ENCODE data around the gene LAMB4.

Gene LAMB4

GRCh38 chr7:107982042-107982840 lies 147.9 kb downstream of the LAMB4 start:
- TF ChIP-seq CTCF (IDR thresholded peaks at IDR 0.05; ENCODE audit: low read depth, low read length, missing control alignments) = no peak
- H3K4me3 ChIP-seq (ENCODE audit: low read depth, low read length) = no peak overlapping the region
- DNase-seq (ENCODE audit: low read depth) = no peak

GRCh38 chr7:107981466-107981865 lies 148.7 kb downstream of the LAMB4 start:
- DNase-seq (ENCODE audit: low read depth) = no peak

GRCh38 chr7:107980671-107981190 lies 149.4 kb downstream of the LAMB4 start:
- DNase-seq (ENCODE audit: low read depth) = no peak
- no peak for TF ChIP-seq CTCF (IDR thresholded peaks at IDR 0.05; ENCODE audit: low read depth, low read length, missing control alignments)
- H3K4me3 ChIP-seq (ENCODE audit: low read depth, low read length) = no peak overlapping the region

More at GRCh38 chr7:107981466-107981865, 148.7 kb downstream of the LAMB4 start:
- TF ChIP-seq CTCF (IDR thresholded peaks at IDR 0.05; ENCODE audit: low read depth, low read length, missing control alignments) = no peak
- H3K4me3 ChIP-seq (ENCODE audit: low read depth, low read length) = no peak overlapping the region

GRCh38 chr7:107980171-107980570 lies 150.0 kb downstream of the LAMB4 start:
- DNase-seq (ENCODE audit: low read depth) = no peak
- TF ChIP-seq CTCF (IDR thresholded peaks at IDR 0.05; ENCODE audit: low read depth, low read length, missing control alignments) = no peak
- no peak overlapping the region for H3K4me3 ChIP-seq (ENCODE audit: low read depth, low read length)

- no peak overlapping the region for H3K4me3 ChIP-seq (ENCODE audit: low read depth, low read length)
- no peak for DNase-seq (ENCODE audit: low read depth)
- no peak for TF ChIP-seq CTCF (IDR thresholded peaks at IDR 0.05; ENCODE audit: low read depth, low read length, missing control alignments)
These were observed 151.2 kb downstream of the LAMB4 start for GRCh38 chr7:107978815-107979408.

- no peak overlapping the region for H3K4me3 ChIP-seq (ENCODE audit: low read depth, low read length)
- DNase-seq (ENCODE audit: low read depth) = no peak
- no peak for TF ChIP-seq CTCF (IDR thresholded peaks at IDR 0.05; ENCODE audit: low read depth, low read length, missing control alignments)
These were observed 153.1 kb downstream of the LAMB4 start for GRCh38 chr7:107977048-107977447.

Data from GM12864 (cell line).